Vagina (tissue), 2 donors: Measurements from ENCODE around the gene KRTAP1-4. TPM values are rescaled to one million over a fixed set of nuclear protein-coding genes. Genes with fewer than 3 reads are reported as not detected.

ENCODE experiments used
- DNase-seq, 2 donors: peaks; one replicate each; pipeline ENCODE4 v3.0.0-alpha.2; 2017; ENCODE audit errors: extremely low spot score in 2 of 2
- H3K27ac ChIP-seq: fragments of 200-600 bp; sonication (generic); one replicate; pipeline ENCODE4 v1.5.1; 2019
- H3K27me3 ChIP-seq: fragments of 200-600 bp; sonication (generic); one replicate; pipeline ENCODE4 v1.5.1; 2019
- H3K36me3 ChIP-seq, 2 donors: fragments of 200-600 bp; sonication (generic); one replicate each; pipeline ENCODE4 v1.5.1; 2017 to 2019
- H3K4me1 ChIP-seq: fragments of 200-600 bp; sonication (generic); one replicate; pipeline ENCODE4 v1.5.1; 2019
- H3K4me3 ChIP-seq, 2 donors: fragments of 200-600 bp; sonication (generic); 1 replicate in 1 of 2; 2 replicates in 1 of 2; pipeline ENCODE4 v1.5.1; 2016 to 2019
- H3K9me3 ChIP-seq: fragments of 200-600 bp; sonication (generic); one replicate; pipeline ENCODE4 v1.5.1; 2019
- CTCF ChIP-seq, 3 experiments: fragments of 450-650 bp in 2 of 3; fragments of 200-600 bp in 1 of 3; sonication (generic) in 1 of 3; IDR thresholded peaks; one replicate each; pipeline ENCODE4 v1.5.1; 2017 to 2019; ENCODE audit warnings: antibody characterized with exemption in 3 of 3, mild to moderate bottlenecking in 2 of 3, moderate library complexity in 2 of 3
- POLR2A ChIP-seq, 2 donors: fragments of 450-650 bp; IDR thresholded peaks; one replicate each; pipeline ENCODE4 v1.6.1; 2017; ENCODE audit warnings: antibody characterized with exemption in 2 of 2, mild to moderate bottlenecking in 2 of 2, moderate library complexity in 2 of 2
- POLR2AphosphoS5 ChIP-seq, 2 donors: sonication (generic); formaldehyde crosslinking; IDR thresholded peaks; one replicate each; pipeline ENCODE4 v1.9.0; 2017; ENCODE audit warnings: antibody characterized with exemption in 2 of 2, mild to moderate bottlenecking in 2 of 2, low read depth in 1 of 2; ENCODE audit not compliant: insufficient read depth in 1 of 2
- intact Hi-C: fragments of 100-400 bp; cut with DNase I; formaldehyde crosslinking; loops from one replicate; pipeline ENCODE4 v1.15.1; 2023
- total RNA-seq: library from RNA; depleted of rRNA; stranded (reverse); fragments of >200 nt; gene quantifications from one replicate; pipeline ENCODE4 v1.2.3, GENCODE V29; 2016

KRTAP1-4 gene
- total RNA-seq, 1 donor from 2014 or later = not detected

GRCh38 chr17:40995116-40995515, 34.9 kb downstream of the KRTAP1-4 start:
- intact Hi-C loops = no loop called here
- H3K4me1 ChIP-seq = no peaks in the 10 kb centered on the region

GRCh38 chr17:40993839-40994238, 36.2 kb downstream of the KRTAP1-4 start, which contains the start of gene KRTAP3-3:
Gene KRTAP3-3, minus strand, starts transcription at chr17:40994164. Its CDS starts 67 bp downstream, at chr17:40994097.
- Histone ChIP-seq H3K36me3 (no peaks in the 10 kb centered on the region), H3K9me3 (no peaks in the 10 kb centered on the region), H3K4me3 (no peak within 1 kb of the TSS), H3K27ac (no peak within 1 kb of the TSS), H3K27me3 (no peaks in the 10 kb centered on the region), H3K4me1 (no peaks in the 10 kb centered on the region)
- TF ChIP-seq POLR2AphosphoS5 (IDR thresholded peaks at IDR 0.05; ENCODE audit: insufficient read depth in 1 of 2, low read depth in 1 of 2) (no peak), CTCF (IDR thresholded peaks at IDR 0.05) (no peak), POLR2A (IDR thresholded peaks at IDR 0.05) (no peak)
- intact Hi-C loops = no loop called here
- DNase-seq = no peak

More at GRCh38 chr17:40995116-40995515, 34.9 kb downstream of the KRTAP1-4 start:
- H3K36me3 ChIP-seq = no peaks in the 10 kb centered on the region
- no peak overlapping the region for H3K4me3 ChIP-seq
- no peak for TF ChIP-seq CTCF (IDR thresholded peaks at IDR 0.05)
- no peak for TF ChIP-seq POLR2A (IDR thresholded peaks at IDR 0.05)
- TF ChIP-seq POLR2AphosphoS5 (IDR thresholded peaks at IDR 0.05; ENCODE audit: insufficient read depth in 1 of 2, low read depth in 1 of 2) = no peak
- H3K27ac ChIP-seq = no peak overlapping the region
- H3K27me3 ChIP-seq = no peaks in the 10 kb centered on the region
- no peaks in the 10 kb centered on the region for H3K9me3 ChIP-seq
- no peak for DNase-seq

GRCh38 chr17:40993084-40993483, 36.9 kb downstream of the KRTAP1-4 start:
- intact Hi-C loops = no loop called here
- no peak overlapping the region for H3K4me3 ChIP-seq
- H3K27me3 ChIP-seq = no peaks in the 10 kb centered on the region
- H3K27ac ChIP-seq = no peak overlapping the region
- H3K36me3 ChIP-seq = no peaks in the 10 kb centered on the region
- no peak for TF ChIP-seq POLR2AphosphoS5 (IDR thresholded peaks at IDR 0.05; ENCODE audit: insufficient read depth in 1 of 2, low read depth in 1 of 2)
- TF ChIP-seq CTCF (IDR thresholded peaks at IDR 0.05) = no peak
- no peak for TF ChIP-seq POLR2A (IDR thresholded peaks at IDR 0.05)
- no peak for DNase-seq
- no peaks in the 10 kb centered on the region for H3K9me3 ChIP-seq
- H3K4me1 ChIP-seq = no peaks in the 10 kb centered on the region

- no peak for DNase-seq
- H3K36me3 ChIP-seq = no peaks in the 10 kb centered on the region
- intact Hi-C loops = no loop called here
- no peaks in the 10 kb centered on the region for H3K4me1 ChIP-seq
- H3K27me3 ChIP-seq = no peaks in the 10 kb centered on the region
- H3K4me3 ChIP-seq = no peak overlapping the region
- no peak overlapping the region for H3K27ac ChIP-seq
- H3K9me3 ChIP-seq = no peaks in the 10 kb centered on the region
- TF ChIP-seq CTCF (IDR thresholded peaks at IDR 0.05) (no peak), POLR2AphosphoS5 (IDR thresholded peaks at IDR 0.05; ENCODE audit: insufficient read depth in 1 of 2, low read depth in 1 of 2) (no peak), POLR2A (IDR thresholded peaks at IDR 0.05) (no peak)
Observed at GRCh38 chr17:40992666-40993065, 37.3 kb downstream of the KRTAP1-4 start.

GRCh38 chr17:40986920-40987319, 43.1 kb downstream of the KRTAP1-4 start:
- Histone ChIP-seq H3K4me1 (no peaks in the 10 kb centered on the region), H3K27ac (no peak overlapping the region)
- TF ChIP-seq CTCF (IDR thresholded peaks at IDR 0.05) = no peak
- TF ChIP-seq POLR2A (IDR thresholded peaks at IDR 0.05) = no peak
- no peak for TF ChIP-seq POLR2AphosphoS5 (IDR thresholded peaks at IDR 0.05; ENCODE audit: insufficient read depth in 1 of 2, low read depth in 1 of 2)

More at GRCh38 chr17:40986920-40987319, 43.1 kb downstream of the KRTAP1-4 start:
- Histone ChIP-seq H3K27me3 (no peaks in the 10 kb centered on the region), H3K9me3 (no peaks in the 10 kb centered on the region), H3K36me3 (no peaks in the 10 kb centered on the region), H3K4me3 (no peak overlapping the region)
- DNase-seq = no peak
- intact Hi-C loops = no loop called here
